GM21619 (cell line): Measurements from ENCODE around the gene SLC6A2.

ENCODE experiments used
- ATAC-seq: cut with Tn5 transposase; IDR thresholded peaks from one replicate; pipeline ENCODE4 v1.9.1; 2021; ENCODE audit not compliant: unreplicated experiment

SLC6A2 gene

DNA sequence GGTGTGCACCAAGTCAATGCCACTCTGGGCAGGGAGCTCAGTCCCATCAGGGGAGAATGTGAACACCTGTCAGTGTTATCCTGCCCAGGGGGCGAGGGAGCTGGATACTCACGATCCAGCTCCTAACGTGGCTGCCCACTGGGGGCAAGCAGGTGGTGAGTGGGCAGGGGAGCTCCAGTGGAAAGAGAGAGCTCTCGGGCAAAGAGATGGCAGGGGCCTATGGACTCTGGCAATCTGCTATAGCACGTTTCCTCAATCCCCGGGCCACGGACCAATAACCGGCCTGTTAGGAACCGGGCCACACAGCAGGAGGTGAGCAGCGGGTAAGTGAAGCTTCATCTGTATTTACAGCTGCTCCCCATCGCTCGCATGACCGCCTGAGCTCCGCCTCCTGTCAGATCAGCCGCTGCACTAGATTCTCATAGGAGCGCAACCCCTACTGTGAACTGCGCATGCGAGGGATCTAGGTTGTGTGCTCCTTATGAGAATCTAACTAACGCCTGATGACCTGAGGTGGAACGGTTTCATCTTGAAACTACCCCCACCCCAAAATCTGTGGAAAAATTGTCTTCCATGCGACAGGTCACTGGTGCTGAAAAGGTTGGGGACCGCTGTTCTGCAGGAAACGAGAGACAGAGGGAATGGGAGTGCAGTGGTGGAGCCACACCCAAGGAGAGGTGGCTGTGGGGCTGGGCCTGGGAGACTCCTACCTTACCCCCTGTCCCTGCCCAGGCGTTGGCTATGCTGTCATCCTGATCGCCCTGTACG is 15.6 kb downstream of the SLC6A2 start:
- no peak for ATAC-seq

DNA sequence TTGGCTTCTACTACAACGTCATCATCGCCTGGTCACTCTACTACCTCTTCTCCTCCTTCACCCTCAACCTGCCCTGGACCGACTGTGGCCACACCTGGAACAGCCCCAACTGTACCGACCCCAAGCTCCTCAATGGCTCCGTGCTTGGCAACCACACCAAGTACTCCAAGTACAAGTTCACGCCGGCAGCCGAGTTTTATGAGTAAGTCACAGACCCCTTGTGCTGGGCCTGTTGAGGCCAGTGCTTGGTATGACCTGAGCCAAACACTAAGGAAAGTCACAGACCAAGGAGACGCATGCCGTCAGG is 16.1 kb downstream of the SLC6A2 start:
- ATAC-seq = no peak

DNA sequence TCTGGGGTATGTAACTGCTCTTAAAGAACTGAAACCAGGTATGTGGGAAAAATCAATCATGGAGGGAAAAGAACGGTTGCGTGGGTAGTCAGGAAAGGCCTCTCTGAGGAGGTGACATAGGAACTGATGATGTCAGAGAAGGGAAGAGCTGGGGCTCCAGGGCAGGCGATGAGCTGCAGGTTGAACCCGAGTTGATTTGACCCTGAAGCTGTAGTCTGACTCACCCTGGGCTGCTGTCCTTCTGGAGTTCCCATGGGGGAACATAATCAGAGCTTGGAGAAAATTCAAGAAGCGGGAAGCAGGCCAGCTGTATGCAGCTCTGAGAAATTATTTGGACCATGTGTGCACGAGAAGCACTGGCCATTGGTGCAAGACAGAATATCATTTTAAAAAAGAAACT is 16.7 kb downstream of the SLC6A2 start:
- ATAC-seq = no peak

DNA sequence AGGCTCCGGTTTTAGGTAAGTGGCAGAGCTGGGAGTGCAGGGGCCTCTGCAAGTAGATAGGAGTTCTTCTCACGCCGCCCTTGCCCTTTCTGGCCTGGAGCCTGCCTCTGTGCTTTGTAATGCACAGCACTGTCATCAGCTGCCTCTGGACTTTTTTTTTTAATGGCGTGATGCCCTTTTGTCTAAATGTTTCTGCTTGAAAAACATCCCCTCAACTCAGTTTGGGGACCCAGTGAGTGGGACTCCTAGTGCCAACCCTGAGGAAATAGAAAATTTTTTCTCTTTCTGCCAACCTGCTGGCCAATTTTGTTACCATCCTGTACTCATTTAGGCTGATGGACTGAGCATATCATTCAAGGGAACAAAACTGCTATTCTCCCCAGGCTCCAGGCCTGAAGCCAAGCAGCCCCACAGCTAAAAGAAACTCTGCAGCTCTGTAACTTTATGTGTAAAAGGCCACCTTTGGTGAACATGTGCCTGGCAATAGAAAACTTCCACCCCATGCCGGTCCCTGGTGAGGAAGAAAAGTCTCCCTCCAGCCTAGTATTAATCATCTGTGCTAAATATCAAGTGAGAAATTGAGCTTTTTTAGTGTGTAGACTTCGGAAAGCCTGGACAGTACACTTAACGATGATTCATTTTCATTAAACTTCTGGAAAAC is 22.5 kb downstream of the SLC6A2 start:
- ATAC-seq = no peak

DNA sequence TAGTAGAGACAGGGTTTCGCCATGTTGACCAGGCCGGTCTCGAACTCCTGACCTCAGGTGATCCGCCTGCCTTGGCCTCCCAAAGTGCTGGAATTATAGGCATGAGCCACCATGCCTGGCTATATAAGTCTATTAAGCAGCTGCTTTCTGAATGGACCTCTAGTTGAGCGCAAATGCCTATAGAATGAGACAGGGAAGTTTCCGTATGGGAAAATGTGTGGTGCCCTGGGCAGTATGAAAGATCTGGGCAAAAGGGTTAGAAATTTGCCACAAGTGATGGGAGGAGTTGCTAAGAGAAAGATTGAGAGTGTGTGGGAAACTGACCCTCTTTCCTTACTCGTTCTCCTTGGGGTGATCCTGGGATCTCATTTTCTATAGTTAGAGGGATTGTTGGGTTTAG is 26.3 kb downstream of the SLC6A2 start:
- ATAC-seq = no peak

DNA sequence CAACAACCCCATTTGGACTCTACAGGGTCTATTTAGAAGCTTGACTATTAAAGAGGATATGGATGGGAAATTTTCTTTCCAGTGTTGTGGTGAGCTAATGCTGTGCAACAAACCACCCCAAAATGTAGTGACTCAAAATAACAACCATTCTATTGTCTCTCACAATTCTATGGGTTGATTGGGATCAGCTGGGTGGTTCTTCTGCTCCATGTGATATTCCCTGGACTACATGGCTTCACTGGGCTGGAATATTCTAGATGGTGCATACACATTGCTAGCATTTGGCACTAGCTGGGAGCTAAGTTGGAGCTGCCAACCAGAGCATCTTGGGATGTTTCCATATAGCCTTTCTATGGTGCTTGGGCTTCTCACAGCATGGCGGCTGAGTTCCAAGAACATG is 30.2 kb downstream of the SLC6A2 start:
- no peak for ATAC-seq

DNA sequence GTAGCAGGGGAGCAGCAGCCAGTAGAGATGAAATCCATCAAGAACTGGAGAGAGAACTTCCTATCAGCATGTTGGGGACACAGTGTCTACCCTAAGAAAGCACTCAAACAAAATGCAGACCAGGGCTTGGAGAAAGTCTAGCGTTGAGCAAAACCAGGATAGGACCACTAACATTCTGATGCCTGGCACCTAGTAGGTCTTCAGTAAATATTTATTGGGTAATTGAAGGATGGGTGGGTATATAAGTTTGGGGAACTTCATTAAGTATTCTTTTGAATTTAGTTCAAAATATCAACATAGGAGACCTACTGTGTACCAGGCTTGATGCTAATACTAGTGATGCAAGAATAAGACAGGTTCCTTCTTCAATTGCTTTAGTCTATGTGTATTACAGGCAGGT is 30.9 kb downstream of the SLC6A2 start:
- no peak for ATAC-seq

DNA sequence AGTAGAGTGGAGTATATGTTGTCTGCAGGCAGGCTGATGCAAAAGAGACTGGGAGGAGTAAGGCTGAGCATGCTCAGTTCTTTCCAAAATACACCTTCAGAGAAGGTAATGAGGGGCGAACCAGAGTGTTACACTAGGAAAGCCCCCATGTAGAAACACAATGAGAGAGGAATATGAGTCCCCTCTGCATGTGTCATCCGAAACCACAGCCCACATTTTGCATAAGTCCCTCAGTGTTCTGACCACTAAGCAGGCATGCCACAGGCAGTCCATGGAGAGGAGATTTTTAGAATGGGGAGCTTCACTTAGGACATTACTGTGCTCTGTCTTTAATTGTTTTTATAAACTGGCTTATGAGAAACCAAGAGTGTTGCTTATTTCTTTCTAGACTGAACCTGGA is 32.0 kb downstream of the SLC6A2 start:
- no peak for ATAC-seq

DNA sequence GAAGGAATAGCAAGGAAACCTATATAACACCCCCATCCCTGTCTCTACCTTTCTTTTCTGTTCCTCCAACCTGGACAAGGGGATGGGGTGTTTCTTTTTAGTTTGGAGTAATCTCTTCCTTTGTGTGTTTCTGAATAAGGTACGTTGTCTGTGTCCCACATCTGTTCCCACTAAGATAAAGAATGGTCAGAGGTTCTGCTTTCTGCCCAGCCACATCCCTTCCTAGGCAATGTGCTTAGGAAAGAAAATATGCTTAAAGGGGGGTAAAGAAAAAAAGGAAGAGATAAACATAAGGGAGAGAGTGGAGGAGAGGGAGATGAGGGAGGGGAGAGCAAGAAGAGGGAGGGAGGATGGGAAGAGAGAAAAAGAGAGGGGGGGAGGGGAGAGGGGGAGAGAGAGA is 35.1 kb downstream of the SLC6A2 start:
- no peak for ATAC-seq

DNA sequence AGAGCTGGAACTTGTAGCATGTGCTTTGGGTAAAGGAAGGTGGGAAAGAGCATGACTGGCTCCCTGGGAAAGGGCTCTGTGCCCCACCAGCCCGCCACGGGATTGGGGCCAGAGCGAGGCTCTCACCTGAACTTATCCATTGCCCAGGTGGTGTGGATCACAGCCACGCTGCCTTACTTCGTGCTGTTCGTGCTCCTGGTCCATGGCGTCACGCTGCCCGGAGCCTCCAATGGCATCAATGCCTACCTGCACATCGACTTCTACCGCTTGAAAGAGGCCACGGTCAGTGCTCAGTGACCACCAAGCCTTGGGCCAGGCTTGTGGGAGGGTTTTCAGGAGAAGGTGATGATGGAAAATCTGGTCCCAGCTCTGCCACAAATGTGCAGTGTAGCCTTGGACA is 36.0 kb downstream of the SLC6A2 start:
- no peak for ATAC-seq

DNA sequence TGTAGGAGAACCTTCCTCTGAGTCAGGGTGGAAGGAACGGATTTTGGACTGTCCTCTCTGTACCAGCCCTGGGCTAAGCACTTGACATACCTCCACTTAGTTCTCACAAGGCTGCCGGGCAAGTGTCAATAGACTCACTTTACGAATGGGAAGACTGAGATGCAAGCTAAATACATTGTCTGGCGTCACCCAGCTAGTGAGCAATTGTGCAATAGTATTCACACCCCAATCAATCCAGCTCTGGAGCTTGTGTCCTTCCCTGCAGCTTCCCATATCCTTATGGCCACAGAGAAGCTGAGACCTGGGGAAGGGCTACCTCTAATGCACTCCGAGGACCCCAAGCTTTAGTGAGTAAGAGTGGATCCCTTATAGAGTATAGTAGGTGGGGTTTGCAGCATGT is 39.8 kb downstream of the SLC6A2 start:
- ATAC-seq = no peak

DNA sequence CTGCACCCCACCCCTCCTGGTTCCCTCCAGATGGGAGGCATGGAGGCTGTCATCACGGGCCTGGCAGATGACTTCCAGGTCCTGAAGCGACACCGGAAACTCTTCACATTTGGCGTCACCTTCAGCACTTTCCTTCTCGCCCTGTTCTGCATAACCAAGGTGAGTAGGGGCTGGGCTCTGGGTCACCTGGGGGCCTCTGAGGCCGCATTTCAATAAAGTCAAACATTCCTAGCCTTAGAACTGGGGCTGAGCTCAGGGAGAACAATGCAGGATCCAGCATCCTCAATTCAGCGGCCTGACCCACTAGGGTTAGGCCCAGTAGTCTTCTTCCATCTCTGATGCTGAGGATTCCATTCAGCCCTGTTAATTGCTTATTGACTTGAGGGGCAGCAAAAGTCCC is 42.1 kb downstream of the SLC6A2 start:
- ATAC-seq = no peak

DNA sequence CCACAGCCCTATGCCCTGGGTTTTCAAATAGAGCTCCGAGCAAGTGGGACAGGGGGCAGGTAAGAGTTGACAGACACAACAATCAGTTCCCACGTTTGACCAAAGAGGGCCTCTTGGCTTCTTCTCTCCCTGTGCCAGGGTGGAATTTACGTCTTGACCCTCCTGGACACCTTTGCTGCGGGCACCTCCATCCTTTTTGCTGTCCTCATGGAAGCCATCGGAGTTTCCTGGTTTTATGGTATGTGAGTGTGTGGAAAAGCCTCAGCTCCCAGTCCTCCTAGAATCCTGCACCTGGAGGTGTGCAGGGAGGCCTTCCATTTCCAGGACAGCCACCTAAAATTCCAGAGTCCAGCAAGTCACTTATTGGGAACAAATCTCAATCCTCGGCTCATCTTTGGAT is 42.5 kb downstream of the SLC6A2 start:
- ATAC-seq = no peak

DNA sequence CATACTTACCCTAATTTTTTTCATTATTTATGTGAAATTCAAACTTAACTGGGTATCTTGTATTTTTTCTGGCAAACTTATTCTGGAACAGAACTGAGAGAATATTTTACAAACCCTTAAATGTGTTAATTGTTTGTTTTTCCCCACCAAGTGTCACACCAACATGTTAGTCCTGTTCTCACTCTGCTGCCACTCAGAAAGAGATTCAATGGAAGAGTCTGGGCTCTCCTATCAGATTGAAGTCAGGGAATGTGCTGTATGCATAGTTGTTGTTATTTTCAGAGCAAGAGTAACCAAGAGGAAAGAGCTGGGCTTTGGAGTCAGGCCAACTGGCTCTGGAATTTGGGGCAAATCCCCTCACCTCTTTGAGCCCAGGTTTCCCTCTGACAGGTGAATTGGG is 43.2 kb downstream of the SLC6A2 start:
- ATAC-seq = no peak

DNA sequence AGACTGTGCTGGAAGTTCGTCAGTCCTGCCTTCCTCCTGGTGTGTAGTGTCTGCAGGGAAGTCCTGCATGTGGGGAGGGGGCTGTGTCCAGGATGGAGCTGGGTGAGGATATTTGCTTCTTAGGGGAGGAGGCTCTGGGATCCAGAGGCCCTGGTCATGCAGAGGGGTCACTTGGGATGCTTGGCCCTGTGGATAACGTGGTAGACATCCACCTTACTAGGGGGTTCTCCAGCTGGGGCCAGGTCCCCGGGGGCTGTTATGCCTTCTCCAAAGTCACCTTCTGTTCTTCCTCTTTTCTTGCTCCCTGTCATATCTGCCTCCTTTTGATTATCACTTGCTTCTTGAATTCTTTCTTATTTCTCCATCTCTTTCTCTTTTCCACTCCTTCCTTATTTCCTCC is 43.8 kb downstream of the SLC6A2 start:
- ATAC-seq = no peak

DNA sequence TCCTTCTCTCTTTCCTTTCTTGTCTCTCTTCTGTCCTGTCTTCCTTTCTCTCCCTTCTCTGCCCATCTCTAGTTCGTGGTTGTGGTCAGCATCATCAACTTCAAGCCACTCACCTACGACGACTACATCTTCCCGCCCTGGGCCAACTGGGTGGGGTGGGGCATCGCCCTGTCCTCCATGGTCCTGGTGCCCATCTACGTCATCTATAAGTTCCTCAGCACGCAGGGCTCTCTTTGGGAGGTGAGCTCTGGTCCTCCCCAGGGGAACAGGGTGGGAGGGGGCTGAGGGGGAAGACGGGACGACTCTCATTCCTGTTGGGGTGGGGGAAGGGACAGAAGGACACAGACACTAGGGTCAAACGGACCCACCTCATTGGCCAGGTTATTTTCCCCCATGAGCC is 44.3 kb downstream of the SLC6A2 start:
- ATAC-seq = no peak

DNA sequence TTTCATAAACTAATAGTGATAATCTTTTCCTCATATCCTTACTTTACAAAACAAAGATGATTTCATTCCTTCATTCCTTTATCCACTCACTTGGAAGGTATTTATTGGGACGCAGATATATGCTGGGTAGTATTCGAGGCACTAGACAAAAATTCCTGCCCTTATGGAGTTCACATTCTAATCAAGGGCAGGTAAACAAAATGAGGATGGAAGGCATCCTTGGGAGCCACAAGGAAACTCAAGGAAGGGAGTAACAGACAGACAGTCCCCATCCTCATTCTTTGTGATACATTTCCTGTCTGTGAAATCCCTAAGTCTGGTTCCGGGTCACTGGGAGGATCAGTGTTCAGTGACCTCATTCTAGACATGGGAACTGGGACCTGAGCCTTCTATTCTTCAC is 45.2 kb downstream of the SLC6A2 start:
- ATAC-seq = no peak

DNA sequence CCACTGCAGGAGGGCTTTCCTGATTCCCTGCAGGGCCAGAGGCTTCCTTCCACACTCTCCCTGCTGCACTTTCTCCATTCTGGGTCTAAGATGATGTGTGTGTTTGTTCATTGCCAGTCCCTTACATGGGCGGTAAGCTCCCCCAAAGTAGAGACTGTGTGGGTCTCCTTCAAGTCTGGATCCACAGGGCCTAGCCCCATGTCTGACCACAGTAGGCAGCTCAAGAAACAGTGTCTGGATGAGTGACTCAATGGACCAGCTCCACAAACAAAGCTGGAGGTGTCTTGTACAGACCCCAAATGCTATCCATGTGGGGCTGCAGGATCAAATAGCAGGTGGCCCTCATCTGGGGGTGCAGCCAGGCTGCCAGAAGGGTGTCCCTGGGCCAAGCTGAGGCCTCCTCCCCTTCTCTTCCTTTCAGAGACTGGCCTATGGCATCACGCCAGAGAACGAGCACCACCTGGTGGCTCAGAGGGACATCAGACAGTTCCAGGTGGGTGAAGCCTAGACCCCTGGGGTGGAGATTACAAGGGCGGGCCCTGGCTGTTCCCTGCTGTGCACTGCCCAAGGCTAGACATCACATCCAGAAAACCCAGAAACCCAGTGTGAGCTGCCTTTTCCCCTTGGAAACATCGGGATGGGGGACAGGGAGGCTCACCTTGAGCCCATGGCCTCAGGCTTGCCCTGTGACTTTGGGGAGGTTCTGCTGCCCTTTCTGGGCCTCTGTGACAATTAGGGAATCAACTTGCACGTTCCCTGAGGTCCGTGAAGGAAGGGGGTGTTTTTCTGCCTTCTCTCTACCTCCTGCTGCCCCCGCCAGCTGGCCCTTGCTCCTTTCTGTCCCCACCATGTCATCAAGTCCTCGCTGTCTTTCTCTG is 45.9 kb downstream of the SLC6A2 start:
- ATAC-seq = peak; percentile 65

DNA sequence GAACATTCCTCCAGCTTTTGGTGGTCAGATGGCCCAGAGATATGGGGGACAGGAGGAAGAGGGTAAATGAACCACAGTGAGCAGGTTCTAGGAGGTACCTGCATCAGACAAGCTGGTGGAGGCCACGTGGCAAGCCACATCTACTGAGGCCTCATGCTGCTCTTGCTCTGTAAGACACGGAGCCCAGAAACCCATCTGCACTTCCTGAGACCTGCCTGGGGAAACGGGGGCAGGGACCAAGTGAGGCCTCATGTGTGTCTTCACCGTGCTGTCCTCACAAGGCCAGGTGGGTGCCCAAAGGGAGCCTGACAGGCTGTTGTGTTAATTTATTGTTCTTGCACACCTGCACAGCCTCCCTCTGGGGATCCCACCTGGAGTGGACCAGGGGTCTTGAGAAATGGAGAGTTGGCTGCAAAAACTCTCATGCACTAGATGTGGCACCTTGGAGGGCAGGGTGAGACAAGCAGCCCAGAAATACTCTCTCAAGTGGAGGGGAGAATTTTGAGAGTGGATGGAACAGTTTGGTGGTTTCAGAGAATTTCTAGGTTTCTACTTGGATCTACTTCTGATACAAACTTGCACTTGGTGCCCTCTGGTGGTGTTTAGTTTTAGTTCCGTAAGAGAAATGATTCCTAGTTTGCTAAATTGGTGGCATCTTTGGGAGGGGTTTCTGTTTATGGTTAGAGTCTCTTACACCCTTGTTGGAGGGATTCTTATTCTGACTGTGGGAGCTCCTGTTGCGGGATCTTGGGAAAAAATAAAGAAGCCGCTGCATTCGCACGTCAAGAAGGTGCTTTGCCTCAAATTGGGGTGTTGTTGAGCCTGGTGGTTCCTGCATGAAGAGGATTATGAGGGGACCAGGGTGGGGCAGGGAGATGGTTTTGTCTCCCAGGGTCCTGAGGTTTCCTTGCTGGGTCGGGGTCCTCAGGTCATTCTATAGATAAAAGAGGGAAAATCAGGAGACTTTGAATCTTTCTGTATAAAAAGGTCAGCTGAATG is 47.5 kb downstream of the SLC6A2 start:
- no peak for ATAC-seq

DNA sequence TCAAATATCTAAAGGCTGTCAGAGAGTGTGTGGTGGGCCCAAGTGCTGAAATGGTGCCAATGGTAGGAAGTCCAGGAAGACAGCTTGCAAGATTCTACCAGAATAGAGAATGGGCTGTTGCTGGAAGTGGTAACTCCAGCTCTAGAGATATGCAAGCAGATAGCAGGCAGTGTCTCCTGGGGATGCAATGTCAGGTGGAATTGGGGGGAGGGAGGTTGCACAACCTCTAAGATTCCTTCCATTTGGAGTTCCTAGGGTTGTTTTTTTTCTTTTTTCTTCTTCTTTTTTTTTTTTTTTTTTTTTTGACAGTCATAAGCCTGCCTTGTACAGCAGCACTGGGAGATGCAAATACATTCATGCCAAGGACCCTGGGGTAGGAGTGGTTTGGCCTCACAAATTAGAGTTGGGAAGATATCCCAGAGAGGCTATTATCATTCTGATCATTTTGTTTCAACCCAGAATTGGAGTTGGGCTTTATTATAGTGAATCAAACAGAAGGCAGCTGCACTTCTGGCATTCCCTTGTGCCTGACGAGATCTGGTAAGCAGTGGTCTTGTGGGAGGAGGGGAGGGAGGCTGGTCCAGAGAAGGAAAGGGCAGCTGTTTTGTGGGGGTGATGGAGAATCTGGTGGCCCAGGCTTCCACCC is 51.1 kb downstream of the SLC6A2 start:
- no peak for ATAC-seq
